Embryonic facial prominence (tissue), 1 donor: Measurements from ENCODE around the gene KCNN4.

ENCODE experiments used
- DNase-seq: peaks from one replicate; pipeline ENCODE4 v3.0.0-alpha.2; 2016; ENCODE audit errors: extremely low spot score

KCNN4 gene

DNA sequence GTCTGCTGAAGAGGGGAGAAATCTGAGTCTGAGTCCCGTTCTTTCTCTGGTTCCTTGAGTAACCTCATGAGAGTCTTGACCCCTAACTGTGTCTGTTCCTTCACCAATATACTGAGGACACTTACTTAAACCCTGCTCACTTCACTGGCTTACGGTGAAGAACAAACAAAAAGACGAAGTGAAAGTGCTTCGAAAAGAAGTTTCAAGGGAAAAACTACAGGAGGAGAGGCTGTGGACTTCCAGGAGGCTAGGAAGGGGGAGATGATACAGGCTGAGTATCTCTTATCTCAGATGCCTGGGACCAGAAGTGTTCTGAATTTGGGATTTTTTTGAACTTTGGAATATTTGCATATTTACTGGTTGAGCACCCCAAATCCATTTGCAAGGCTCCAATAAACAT lies 32.1 kb downstream of the KCNN4 start:
- DNase-seq = no peak

DNA sequence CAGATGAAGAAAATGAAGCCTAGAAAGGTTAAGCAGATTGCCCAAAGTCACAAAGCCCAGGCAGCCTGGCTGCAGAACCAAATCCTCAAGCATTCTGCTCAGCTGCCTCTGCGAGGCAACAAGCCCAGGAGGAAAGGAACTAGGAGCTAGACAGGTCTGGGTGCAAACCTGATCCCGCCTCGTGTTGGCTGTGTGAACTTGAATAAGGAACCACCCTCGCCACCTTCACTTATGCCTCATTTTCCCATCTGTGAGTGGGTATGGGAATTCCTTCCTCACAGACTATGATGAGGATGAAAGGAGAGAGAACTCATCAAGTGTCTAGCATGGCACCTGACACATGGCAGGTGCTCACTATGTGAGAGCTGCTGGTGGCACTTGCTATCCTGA lies 32.6 kb downstream of the KCNN4 start:
- DNase-seq = no peak

DNA sequence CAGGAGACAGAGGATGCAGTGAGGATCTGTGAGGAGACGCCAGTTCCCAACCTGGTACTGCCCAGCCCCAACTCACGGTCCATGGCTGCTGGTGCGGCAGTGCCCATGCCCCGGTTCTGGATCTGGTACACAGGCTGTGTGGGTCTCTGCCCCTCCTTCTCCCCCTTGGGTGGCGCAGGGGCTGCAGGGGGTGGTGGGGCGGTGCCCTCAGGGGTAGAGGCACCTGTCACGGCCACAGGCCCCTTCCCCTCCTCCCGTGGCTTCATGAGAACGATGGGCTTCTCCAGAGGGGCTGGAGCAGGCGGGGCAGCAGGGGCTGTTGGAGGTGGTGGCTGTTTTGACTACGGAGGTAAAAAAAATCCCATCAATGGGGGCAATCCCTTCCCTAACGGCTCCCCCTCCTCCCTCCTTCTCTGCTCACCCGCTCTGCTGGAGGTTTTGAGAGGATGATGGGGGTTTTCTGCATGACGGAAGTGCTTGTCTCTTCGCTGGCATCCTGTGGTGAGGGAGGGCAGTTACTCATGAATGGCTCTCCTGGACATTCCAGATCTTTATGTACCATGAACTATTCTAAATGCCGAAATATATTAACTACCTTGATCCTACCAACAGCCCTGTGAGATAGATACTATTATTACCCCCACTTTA lies 33.1 kb downstream of the KCNN4 start:
- no peak for DNase-seq

DNA sequence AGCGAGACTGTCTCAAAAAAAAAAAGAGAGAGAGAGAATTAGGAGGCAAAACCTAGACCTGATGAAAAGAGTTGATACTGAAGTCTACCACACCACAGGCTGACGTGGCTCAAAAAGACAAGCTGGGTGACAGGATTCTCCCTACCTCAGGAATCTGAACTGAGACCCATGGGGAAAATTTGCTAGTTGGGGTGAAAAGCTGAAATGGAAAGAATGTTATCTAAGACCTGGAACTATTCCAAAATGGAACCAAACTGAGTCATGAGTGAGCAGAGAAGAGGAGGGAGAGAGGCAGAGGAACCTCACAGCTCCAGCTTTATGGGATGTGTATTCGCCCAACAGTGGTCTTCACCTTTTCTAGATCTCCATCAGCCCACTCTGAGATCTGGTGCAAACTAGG lies 37.7 kb downstream of the KCNN4 start:
- no peak for DNase-seq

DNA sequence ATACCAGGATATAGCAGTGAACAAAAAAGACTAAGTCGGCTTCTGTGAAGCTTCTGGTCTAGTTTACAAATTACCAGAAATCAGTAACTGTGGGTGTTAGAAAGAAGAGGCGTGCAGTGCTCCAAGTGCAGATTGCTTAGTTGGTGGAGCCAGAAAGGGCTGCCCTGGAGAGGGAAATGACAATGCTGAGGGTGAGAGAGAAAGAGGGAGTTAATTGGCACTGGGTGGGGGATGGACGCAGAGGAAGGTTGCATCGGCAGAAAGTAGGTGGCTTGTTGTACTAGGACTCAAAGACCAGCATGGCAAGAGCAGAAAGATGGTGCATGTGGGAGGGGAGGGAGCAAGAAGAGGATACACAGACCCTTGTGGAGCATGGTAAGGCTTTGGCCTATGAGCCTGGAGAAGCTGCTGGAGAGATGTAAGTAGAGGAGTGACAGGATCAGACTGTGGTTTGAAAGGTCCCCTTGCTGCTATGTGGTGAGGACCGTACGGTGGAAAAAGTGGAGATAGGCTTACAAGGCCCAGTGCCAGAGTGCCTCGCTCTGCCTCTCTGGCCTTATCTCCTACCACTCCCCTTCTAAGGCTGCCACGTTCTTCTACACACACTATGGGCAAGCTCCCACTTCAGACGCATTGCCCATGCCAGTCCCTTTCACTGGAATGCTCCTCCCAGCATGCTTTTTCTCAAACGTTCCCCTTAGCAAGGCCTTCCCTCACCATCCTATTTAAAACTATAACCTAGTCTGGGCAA lies 39.5 kb downstream of the KCNN4 start:
- no peak for DNase-seq

DNA sequence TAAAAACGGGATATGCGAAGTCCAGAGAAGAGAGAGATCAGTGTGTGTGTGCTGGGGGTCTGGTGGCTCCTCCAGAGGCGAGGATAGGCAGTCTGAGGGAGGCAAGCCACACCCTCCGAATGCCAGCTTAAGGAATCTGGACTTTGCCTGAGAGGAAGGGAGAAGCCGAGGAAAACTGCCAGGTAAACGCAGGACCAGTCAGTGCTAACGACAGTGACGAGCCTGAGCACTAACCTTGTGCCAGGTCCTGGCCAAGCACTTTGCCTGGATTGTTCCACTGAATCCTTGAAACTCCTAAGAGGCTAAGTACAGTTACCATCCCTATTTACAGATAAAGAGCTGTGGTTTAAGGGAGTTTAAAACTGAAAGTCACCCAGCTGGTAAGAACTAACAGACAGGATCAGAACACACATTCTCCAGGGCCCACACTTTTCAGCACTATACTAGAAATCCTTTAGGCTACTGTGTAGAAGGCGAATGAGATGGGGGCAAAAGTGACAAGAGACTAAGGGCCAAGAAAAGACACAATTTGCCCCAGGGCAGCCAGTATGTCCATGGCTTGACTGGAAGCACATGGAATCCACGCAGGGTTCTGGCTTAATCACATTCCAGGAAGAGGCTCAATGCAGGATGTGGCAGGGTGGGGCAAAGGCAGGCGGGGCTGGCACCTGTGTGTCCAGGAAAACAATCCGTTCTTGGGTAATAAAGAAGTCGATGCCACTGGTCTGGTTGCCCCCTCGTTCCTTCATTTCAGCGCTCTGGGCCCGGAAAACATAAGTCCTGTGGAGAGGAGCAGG lies 41.1 kb downstream of the KCNN4 start:
- no peak for DNase-seq

DNA sequence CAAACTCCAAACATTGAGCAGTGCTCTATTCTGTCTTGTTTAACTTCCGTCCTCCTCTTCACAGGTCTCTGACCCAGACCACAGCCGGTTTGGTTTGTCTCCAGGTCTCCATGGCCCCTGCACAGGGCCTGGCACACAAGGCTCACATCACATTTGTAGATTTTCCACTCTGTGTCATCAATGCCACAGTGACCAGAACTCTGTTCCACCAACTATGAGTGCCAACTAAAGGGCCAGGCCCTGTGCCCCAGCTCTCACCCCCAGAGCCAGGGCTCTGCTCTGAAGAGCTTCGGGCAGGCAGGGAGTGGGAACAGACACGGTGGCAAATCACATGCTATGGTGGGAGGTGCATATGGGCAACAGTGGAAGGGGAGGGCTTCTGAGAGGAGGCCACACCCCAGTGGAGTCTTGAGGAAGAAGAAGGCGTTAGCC lies 42.0 kb downstream of the KCNN4 start:
- no peak for DNase-seq

DNA sequence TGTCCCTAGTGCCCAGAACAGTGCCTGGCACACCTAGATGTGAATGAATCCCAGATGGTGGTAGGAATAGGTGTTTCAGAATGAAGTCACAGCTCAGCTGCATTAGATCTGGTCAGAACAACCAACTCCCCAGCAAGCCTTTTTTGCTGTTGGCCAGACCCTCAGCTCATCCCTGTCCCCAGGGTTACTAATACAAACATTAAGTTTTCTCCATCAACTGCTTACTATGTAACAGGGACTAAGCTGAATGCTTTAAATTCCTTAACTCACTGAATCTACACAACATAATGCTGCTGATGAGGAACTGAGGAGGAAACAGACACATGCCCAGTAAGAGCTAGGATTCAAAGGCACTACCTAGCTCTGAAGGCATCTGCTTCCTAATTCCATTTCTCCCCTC lies 44.8 kb downstream of the KCNN4 start:
- no peak for DNase-seq

DNA sequence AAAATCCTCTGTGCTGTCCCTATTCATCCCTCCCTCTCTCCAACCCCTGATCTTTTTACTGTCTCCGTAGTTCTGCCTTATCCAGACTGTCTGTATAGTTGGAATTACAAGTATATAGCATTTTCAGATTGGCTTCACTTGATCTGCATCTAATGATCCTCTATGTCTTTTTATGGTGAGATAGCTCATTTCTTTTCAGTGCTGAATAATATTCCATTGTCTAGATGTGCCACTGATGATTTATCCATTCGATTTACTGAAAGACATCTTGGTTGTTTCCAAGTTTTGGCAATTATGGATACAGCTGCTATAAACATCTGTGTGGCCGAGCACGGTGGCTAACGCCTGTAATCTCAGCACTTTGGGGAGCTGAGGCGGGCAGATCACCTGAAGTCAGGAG lies 45.8 kb downstream of the KCNN4 start:
- DNase-seq = no peak

DNA sequence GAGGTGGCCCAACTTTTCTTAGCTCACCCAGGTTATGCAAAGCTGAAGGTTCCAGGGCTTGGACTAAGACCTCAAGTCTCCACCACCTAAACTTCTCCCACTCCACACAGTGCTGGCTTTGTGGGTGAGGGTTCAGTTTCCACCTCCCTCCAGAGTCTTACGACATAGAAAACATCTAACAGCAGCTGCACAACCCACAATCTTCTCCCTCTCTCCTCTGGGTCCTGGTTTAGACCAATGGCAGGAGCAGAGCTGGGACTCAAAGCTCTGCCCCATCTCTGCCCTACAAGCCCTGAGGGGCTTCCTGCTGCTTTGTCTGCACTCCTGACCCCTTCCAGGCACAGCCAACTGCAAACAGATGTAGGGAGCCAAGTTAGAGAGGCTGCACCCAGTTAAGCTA lies 48.9 kb downstream of the KCNN4 start:
- no peak for DNase-seq

DNA sequence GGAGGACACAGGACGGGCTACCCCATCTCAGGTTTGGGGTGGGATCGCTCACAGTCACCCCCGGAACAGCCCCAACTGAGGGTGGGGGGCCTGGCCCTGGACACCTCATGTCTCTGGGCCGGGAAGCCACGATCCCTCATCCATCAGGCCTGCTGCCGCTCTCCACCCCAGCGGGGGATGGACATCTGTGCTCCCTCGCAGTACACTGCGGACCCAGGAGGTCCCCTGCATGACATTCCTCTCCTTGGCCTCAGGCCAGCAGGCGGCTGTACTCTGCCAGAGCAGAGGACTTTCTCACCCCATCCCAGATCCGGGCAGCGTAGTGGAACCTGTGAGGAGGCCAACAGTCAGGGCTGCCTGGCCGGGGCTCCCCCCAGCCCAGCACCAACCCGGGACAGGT lies 49.4 kb downstream of the KCNN4 start:
- no peak for DNase-seq

DNA sequence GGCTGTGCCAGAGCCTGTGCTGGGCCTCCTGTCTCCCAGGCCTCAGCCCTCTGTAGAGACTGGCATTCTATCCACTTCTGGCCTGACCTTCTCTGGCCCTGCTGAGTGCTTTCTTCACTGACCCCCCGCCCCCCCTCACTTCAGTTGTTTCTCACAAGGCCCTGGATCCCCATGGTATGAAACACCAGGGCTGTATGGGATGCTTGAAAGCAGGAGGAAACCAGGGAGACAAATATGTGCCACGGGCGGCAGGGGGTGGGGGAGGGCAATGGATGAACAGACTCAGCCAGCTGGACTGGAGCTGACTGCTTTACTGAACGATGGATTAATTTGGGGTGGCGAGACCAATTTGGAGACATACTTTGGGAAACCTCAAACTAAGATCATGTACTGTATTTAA lies 50.9 kb downstream of the KCNN4 start:
- DNase-seq = no peak

DNA sequence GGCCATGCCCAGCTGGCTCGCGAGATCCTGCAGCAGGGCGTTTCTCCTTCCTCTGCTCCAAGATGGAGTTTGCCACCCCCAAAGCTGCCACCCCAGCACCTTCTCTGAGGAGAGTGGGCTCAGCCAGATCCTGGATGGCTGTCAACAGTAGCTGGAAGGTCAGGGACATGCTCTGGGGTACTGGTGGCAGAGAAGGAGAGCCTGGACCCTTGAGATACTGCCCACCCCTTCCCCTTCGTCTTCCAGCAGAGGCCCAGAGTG lies 53.2 kb downstream of the KCNN4 start:
- no peak for DNase-seq

DNA sequence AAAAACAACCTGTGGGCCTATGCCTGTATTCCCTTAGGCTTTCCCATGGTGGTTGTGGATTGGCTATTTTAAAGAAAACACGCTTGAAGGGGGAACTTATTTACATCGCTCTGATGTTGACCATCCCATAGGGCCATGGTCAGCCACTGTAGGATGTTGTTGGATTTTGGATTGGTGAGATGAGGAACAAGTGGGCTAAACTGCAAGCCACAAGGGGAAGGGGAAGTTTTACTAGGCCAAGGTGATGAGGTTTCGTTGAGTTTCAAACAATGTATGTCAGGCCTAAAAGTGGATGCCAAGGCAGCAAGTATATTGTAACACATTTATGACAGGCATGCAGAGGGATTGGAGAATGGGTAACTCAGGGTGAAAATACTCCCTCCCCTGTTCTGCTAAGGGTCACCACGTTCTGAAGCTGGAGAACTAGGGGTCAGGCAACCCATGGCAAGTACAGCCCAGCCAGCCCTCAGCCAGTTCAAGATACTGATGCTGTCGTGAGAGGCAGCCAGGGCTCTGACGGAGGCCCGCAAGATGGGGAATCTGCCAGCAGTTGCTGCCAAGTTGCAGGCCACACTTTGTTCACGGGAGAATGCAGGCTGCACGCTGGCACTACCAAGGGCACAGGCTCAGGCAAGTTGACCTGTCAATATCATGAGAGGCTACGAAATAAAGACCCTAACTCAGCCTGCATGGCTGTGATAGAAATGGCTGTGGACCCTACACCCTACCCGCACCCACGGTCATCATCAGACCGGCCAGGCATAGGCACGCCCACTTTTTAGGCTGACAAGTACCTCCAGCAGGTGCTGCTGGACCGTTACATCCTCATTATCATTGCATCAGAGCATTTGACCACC lies 53.8 kb downstream of the KCNN4 start:
- DNase-seq = no peak

DNA sequence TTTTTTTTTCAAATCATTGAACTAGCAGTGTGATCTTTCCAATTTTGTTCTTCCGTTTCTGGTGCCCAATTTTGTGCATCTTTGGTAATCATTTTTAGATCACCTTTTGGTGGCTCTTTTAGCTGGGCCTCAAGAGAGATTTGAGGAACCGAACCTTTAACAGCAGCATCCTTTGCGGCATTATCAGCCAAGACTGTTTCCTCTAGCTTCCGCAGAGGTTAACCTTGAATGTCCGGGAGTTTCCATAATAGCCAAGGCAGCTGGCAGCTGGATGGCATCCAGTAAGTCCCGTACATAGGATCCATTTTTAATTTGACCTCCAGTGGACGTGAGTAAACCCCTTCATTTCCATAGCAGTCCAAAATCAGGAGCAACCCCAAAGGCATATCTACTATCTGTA lies 55.3 kb downstream of the KCNN4 start:
- DNase-seq = no peak

DNA sequence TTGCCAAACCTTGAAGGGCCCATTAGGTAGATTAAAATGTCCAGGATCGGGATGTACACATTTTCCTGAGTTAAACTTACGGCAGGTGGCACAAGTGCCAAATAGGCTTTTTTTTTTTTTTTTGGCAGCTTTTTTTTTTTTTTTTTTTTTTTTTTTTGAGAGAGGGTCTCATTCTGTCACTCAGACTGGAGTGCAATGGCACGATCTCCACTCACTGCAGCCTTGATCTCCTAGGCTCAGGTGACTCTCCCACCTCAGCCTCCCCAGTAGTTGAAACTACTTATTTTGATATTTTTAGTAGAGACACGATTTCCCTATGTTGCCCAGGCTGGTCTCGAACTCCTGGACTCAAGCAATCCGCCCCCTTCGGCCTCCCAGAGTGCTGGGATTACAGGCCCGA lies 55.9 kb downstream of the KCNN4 start:
- no peak for DNase-seq

DNA sequence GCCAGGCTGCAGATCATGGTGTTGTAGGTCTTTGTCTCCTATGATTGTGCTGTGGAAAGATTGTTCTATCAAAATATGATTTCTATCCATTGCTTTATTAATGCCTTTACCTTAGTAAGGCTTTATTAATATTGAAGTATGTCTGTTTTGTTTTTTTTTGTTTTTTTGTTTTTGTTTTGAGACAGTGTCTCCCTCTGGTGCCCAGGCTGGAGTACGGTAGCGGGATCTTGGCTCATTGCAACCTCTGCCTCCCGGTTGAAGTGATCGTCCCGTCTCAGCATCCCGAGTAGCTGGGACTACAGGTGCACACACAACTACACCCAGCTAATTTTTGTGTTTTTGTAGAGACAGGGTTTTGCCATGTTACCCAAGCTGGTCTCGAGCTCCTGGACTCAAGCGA lies 57.2 kb downstream of the KCNN4 start:
- DNase-seq = no peak

DNA sequence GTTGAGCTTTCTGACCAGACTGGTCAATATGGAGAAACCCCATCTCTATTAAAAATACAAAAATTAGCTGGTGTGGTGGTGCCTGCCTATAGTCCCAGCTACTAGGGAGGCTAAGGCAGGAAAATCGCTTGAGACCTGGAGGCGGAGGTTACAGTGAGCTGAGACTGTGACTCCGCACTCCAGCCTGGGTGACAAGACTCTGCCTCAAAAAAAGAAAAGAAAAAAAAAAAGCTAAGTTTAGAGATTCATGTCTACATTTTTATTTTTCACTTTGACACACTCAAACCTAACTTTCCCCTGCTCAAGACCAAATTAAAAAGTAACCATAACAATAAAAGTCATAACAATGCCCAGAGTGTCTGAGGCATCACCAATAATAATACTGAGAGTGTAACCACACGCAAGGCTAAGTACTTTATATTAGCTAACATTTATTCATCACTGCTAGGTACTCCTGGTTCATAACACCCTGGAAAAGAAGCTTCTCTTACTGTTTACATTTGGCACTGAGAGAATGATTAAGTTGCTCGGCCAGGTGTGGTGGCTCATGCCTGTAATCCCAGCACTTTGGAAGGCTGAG lies 59.2 kb downstream of the KCNN4 start:
- DNase-seq = no peak

DNA sequence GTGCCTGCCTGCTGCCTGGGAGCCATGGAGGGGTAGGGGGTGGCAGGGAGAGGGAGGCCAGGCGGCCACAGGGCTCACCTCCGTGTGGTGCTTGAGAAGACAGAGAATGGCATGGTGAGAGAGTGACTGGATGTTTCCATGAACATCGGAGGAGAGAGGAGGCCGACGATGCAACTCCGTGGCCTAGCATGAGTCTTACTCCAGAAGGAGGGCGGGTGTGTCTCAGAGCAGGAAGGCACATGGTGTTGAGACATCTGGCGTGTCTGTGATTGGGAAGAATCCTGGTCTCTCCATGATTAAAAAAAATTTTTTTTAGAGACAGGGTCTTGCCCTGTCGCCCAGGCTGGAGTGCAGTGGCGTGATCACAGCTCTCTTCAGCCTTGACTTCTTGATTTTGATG lies 59.8 kb downstream of the KCNN4 start:
- no peak for DNase-seq

DNA sequence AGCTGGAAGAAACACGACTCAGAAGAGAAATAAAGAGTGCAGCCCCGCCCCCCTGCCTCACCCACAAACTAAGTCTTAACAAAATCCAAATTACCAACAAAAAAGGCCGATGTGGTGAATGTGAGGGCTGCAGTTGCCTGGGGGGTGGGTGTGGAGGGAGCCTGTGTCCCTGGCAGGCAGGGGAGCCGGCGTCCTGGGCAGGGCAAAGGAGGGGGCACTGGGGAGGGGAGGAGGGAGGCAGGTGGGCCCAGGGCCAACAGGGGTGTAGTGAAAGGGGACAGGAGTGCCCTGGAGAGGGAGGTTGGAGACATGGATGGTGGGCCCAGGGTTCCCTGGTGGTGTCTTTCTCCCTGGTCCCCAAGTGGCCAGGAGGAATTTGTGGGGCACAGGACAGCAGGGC lies 60.9 kb downstream of the KCNN4 start:
- DNase-seq = no peak

DNA sequence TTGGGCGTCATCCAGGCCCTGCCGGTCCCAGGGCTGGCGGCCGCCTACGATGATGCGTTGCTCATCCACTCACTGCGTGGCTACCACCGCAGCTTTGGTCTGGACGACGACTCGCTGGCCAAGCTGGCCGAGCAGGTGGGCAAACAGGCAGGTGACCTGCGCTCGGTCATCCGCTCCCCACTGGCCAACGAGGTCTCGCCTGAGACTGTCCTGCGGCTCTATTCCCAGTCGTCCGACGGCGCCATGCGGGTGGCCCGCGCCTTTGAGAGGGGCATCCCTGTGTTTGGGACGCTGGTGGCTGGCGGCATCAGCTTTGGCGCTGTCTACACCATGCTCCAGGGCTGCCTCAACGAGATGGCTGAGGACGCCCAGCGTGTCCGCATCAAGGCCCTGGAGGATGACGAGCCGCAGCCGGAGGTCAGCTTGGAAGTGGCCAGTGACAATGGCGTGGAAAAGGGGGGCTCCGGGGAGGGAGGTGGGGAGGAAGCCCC lies 61.4 kb downstream of the KCNN4 start:
- no peak for DNase-seq
